Endothelial cell of umbilical vein (primary cell): ENCODE measurements around the gene HDAC4.

Experiments used
- EZH2 ChIP-seq: IDR thresholded peaks from 2 replicates; pipeline ENCODE4 v1.6.1; 2012; ENCODE audit warnings: borderline replicate concordance, low read depth, mild to moderate bottlenecking, moderate library complexity, low read length, inconsistent platforms; ENCODE audit not compliant: severe bottlenecking
- POLR2A ChIP-seq: IDR thresholded peaks from 2 replicates; pipeline ENCODE4 v1.6.1; 2012; ENCODE audit warnings: low read depth, mild to moderate bottlenecking, control low read depth, low read length
- POLR2AphosphoS5 ChIP-seq: IDR thresholded peaks from 2 replicates; pipeline ENCODE4 v1.6.1; 2012; ENCODE audit warnings: low read depth, mild to moderate bottlenecking, control low read depth, low read length, moderate library complexity; ENCODE audit not compliant: insufficient read depth
- TF ChIP-seq, protein P1 (sequence below), 2 donors: IDR thresholded peaks; 1 replicate in 1 of 2; 2 replicates in 1 of 2; pipeline ENCODE4 v1.5.1; 2011; ENCODE audit warnings: low read length in 2 of 2, mild to moderate bottlenecking in 2 of 2, moderate library complexity in 2 of 2, control low read depth in 1 of 2, inconsistent platforms in 1 of 2, low read depth in 1 of 2; ENCODE audit not compliant: insufficient read depth in 1 of 2; ENCODE audit errors: extremely low read depth in 1 of 2

DNA sequence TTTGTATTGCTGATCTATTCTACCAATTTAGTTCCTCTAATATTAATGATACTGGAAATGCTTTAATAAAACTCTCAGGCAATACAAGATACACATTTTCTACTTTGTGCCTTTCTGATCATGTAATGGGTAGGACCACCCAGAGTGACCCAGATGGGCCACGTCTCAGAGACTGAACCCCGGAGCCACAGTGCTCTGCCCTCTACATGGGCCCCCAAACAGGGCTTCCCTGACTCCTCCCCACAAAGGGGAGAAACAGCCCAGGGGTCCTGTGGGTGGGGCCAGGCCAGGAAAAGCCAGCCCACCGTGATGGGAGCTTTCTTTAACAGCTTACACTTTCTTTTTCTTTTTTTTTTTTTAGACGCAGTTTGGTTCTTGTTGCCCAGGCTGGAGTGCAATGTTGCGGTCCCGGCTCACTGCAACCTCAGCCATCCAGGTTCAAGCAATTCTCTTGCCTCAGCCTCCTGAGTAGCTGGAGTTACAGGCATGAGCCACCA is 18.4 kb downstream of the HDAC4 start:
- TF ChIP-seq, protein P1, sequence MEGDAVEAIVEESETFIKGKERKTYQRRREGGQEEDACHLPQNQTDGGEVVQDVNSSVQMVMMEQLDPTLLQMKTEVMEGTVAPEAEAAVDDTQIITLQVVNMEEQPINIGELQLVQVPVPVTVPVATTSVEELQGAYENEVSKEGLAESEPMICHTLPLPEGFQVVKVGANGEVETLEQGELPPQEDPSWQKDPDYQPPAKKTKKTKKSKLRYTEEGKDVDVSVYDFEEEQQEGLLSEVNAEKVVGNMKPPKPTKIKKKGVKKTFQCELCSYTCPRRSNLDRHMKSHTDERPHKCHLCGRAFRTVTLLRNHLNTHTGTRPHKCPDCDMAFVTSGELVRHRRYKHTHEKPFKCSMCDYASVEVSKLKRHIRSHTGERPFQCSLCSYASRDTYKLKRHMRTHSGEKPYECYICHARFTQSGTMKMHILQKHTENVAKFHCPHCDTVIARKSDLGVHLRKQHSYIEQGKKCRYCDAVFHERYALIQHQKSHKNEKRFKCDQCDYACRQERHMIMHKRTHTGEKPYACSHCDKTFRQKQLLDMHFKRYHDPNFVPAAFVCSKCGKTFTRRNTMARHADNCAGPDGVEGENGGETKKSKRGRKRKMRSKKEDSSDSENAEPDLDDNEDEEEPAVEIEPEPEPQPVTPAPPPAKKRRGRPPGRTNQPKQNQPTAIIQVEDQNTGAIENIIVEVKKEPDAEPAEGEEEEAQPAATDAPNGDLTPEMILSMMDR (IDR thresholded peaks at IDR 0.05; ENCODE audit: extremely low read depth in 1 of 2, insufficient read depth in 1 of 2, low read depth in 1 of 2, low read length in 2 of 2), result no peak
- TF ChIP-seq EZH2, result no peak
- no peak for TF ChIP-seq POLR2AphosphoS5
- no peak for TF ChIP-seq POLR2A
